Activated CD8-positive, alpha-beta T cell treated with anti-CD3 and anti-CD28 coated beads for 36 hours (primary cell): Measurements from ENCODE around the gene PLCE1. TPM values are rescaled to one million over a fixed set of nuclear protein-coding genes. Genes with fewer than 3 reads are reported as not detected.

ENCODE experiments used
- ATAC-seq: fragments of 200-7000 bp; cut with Tn5 transposase; one replicate; pipeline ENCODE4 v1.10.0; 2021; ENCODE audit warnings: mild to moderate bottlenecking, moderate library complexity
- CTCF ChIA-PET: fragments of 350-600 bp; sonication (Branson Sonifier 250); formaldehyde crosslinking; loops from one replicate; lab custom pipeline; 2021; ENCODE audit warnings: antibody characterized with exemption; lab: Charles Lee
- POLR2A ChIA-PET: fragments of 350-600 bp; sonication (Branson Sonifier 250); formaldehyde crosslinking; loops from one replicate; lab custom pipeline; 2021; ENCODE audit warnings: antibody characterized with exemption; lab: Charles Lee
- DNase-seq: peaks from one replicate; pipeline ENCODE4 v3.0.0-alpha.2; 2020
- H3K27ac Mint-ChIP-seq: one replicate; pipeline ENCODE4 v1.8.0; 2021; ENCODE audit warnings: mild to moderate bottlenecking, mixed read lengths
- H3K27me3 Mint-ChIP-seq: one replicate; pipeline ENCODE4 v1.8.0; 2021; ENCODE audit warnings: mixed read lengths
- H3K36me3 Mint-ChIP-seq: one replicate; pipeline ENCODE4 v1.8.0; 2021; ENCODE audit warnings: low read depth, mixed read lengths
- H3K4me1 Mint-ChIP-seq: one replicate; pipeline ENCODE4 v1.8.0; 2021; ENCODE audit warnings: low read depth, mixed read lengths
- H3K4me3 Mint-ChIP-seq: one replicate; pipeline ENCODE4 v1.8.0; 2021; ENCODE audit warnings: mild to moderate bottlenecking, moderate library complexity, mixed read lengths
- H3K9me3 Mint-ChIP-seq: one replicate; pipeline ENCODE4 v1.8.0; 2021; ENCODE audit warnings: mixed read lengths
- intact Hi-C: fragments of 100-400 bp; cut with micrococcal nuclease; formaldehyde crosslinking; loops from one replicate; pipeline ENCODE4 v1.10.0; 2022
- total RNA-seq, 2 experiments: library from RNA; stranded (reverse); gene quantifications; one replicate each; pipeline ENCODE4 v1.2.3, GENCODE V29; 2021
- TF ChIP-seq, protein P1 (sequence below): fragments of 200-600 bp; IDR thresholded peaks from one replicate; pipeline ENCODE4 v1.8.0; 2022; ENCODE audit warnings: antibody characterized with exemption, mild to moderate bottlenecking

PLCE1 gene
- total RNA-seq, 2 experiments from 2014 or later, result not detected

DNA sequence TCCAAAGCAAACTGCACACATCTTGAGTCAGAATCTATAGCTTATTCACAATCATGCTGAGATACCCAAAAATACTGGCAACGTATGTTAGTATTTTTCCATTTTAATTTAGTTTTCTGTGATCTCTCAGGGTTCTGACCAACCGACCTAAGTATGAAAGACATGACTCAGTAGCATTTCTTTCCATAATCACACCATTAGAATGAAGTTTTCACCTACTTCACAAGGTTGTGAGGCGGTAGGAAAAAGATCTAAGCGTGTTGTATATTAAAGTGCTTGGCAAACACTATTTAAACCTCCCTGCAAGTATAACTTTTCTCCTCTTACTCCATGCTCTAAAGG lies 49.1 kb downstream of the PLCE1 start:
- POLR2A ChIA-PET, result no interaction called here
- H3K36me3 Mint-ChIP-seq, result no peaks in the 10 kb centered on the region
- H3K27ac Mint-ChIP-seq, result no peak overlapping the region
- H3K4me3 Mint-ChIP-seq, result no peak overlapping the region
- CTCF ChIA-PET, result no interaction called here
- H3K27me3 Mint-ChIP-seq, result peaks cover 1% of the 10 kb centered on the region
- no peaks in the 10 kb centered on the region for H3K4me1 Mint-ChIP-seq
- TF ChIP-seq, protein P1, sequence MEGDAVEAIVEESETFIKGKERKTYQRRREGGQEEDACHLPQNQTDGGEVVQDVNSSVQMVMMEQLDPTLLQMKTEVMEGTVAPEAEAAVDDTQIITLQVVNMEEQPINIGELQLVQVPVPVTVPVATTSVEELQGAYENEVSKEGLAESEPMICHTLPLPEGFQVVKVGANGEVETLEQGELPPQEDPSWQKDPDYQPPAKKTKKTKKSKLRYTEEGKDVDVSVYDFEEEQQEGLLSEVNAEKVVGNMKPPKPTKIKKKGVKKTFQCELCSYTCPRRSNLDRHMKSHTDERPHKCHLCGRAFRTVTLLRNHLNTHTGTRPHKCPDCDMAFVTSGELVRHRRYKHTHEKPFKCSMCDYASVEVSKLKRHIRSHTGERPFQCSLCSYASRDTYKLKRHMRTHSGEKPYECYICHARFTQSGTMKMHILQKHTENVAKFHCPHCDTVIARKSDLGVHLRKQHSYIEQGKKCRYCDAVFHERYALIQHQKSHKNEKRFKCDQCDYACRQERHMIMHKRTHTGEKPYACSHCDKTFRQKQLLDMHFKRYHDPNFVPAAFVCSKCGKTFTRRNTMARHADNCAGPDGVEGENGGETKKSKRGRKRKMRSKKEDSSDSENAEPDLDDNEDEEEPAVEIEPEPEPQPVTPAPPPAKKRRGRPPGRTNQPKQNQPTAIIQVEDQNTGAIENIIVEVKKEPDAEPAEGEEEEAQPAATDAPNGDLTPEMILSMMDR, result no peak
- DNase-seq, result no peak
- no peaks in the 10 kb centered on the region for H3K9me3 Mint-ChIP-seq
- ATAC-seq, result no peak
- intact Hi-C loops, result no loop called here

Other genes with a start within 250 kb of the PLCE1 start
- not detected for gene LGI1, start 236.0 kb upstream of the PLCE1 start, total RNA-seq
- 1 to 10 TPM; 2.0 to 3.2 TPM for gene SLC35G1, start 100.0 kb upstream of the PLCE1 start, total RNA-seq